Measurements from ENCODE around the gene MYH16.
"Not testable (repeated sequence)": the region's sequence is repeated elsewhere in the genome, so short reads cannot be mapped to it uniquely, and the experiment has no call there.

Gene MYH16

DNA sequence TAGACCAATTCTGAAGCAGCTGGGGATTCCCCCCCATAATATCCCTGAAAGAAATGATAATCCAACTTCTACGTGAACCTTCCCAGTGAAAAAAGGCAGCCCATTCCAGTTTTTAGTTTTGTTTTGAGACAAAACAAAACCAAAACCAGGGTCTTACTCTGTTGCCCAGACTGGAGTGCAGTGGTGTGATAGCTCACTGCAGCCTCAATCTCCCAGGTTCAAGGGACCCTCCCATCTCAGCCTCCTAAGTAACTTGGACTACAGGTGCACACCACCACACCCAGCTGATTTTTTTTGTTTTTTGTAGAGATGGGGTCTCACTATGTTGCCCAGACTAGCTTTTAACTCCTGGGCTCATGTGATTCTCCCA lies 40.5 kb downstream of the MYH16 start:
- peaks cover 4% of the 10 kb centered on the region; the same call in 1 of the 2 replicates for H3K4me1 ChIP-seq (ENCODE audit: low read length)
- H3F3A ChIP-seq (ENCODE audit: insufficient read depth, low read length), result no peaks in the 10 kb centered on the region
- peak overlapping the region; percentile 55; the same call in 1 of the 2 replicates for H3K9ac ChIP-seq (ENCODE audit: low read length)
- DNase-seq, result peak; percentile 42
- H3K4me3 ChIP-seq (ENCODE audit: low read length), result peak overlapping the region; percentile 59
- H2AFZ ChIP-seq (ENCODE audit: low read length), result peak overlapping the region; percentile 81
- H4K20me1 ChIP-seq (ENCODE audit: insufficient read depth, low read length), result no peaks in the 10 kb centered on the region
- H3K9me3 ChIP-seq (replicated peaks; ENCODE audit: insufficient read depth, low read length), result no peaks in the 10 kb centered on the region
- no peaks in the 10 kb centered on the region for H3K36me3 ChIP-seq (replicated peaks; ENCODE audit: insufficient read depth, low read length)
- no peaks in the 10 kb centered on the region for H3K79me2 ChIP-seq (ENCODE audit: low read length)
- peak overlapping the region; percentile 64 for H3K4me2 ChIP-seq (ENCODE audit: low read depth, low read length)
- no peak overlapping the region for H3K27ac ChIP-seq (ENCODE audit: low read length)
- H3K27me3 ChIP-seq (replicated peaks; ENCODE audit: insufficient read depth, low read length), result no peaks in the 10 kb centered on the region
- H3K9me2 ChIP-seq (replicated peaks; ENCODE audit: insufficient read depth, low read length), result no peaks in the 10 kb centered on the region
- TF ChIP-seq EZH2 (optimal IDR thresholded peaks at IDR 0.05; ENCODE audit: low read depth, low read length) (no peak), EZH2phosphoT487 (IDR thresholded peaks at IDR 0.05; ENCODE audit: low read length) (no peak), CTCF (IDR thresholded peaks at IDR 0.05; ENCODE audit: low read length) (no peak)

- Histone ChIP-seq H3K9me3 (replicated peaks; ENCODE audit: insufficient read depth, low read length) (no peaks in the 10 kb centered on the region), H3K4me1 (ENCODE audit: low read length) (peaks cover 4% of the 10 kb centered on the region; the same call in 1 of the 2 replicates), H3K79me2 (ENCODE audit: low read length) (no peaks in the 10 kb centered on the region), H3K36me3 (replicated peaks; ENCODE audit: insufficient read depth, low read length) (no peaks in the 10 kb centered on the region), H2AFZ (ENCODE audit: low read length) (no peak overlapping the region), H3K27ac (ENCODE audit: low read length) (no peak overlapping the region), H3K4me3 (ENCODE audit: low read length) (no peak overlapping the region), H4K20me1 (ENCODE audit: insufficient read depth, low read length) (no peaks in the 10 kb centered on the region), H3K4me2 (ENCODE audit: low read depth, low read length) (no peak overlapping the region), H3K9me2 (replicated peaks; ENCODE audit: insufficient read depth, low read length) (no peaks in the 10 kb centered on the region), H3K9ac (ENCODE audit: low read length) (no peak overlapping the region), H3K27me3 (replicated peaks; ENCODE audit: insufficient read depth, low read length) (no peaks in the 10 kb centered on the region), H3F3A (ENCODE audit: insufficient read depth, low read length) (no peaks in the 10 kb centered on the region)
- DNase-seq, result no peak
- TF ChIP-seq EZH2 (optimal IDR thresholded peaks at IDR 0.05; ENCODE audit: low read depth, low read length) (no peak), EZH2phosphoT487 (IDR thresholded peaks at IDR 0.05; ENCODE audit: low read length) (no peak), CTCF (IDR thresholded peaks at IDR 0.05; ENCODE audit: low read length) (no peak)
Observed at GRCh38 chr7:99314504-99314903, 41.9 kb downstream of the MYH16 start.

DNA sequence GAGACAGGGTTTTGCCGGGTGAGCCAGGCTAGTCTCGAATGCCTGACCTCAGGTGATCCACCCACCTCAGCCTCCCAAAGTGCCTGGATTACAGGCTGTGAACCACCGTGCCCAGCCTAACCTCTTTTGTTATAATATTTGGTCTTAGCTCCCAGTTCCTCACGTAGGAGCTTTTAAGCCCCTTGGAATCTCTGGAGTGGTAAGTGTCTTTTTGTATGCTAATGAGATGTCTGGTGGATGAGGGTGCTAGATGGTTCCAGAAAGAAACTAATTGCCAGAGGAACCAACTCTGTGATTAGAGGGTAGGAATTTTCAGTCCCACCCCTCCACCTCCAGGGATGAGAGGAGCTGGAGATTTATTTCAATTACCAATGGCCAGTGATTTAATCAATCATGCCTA lies 47.7 kb downstream of the MYH16 start:
- Histone ChIP-seq H3K27ac (ENCODE audit: low read length) (no peak overlapping the region), H3K9ac (ENCODE audit: low read length) (no peak overlapping the region), H3K4me3 (ENCODE audit: low read length) (no peak overlapping the region), H3K27me3 (replicated peaks; ENCODE audit: insufficient read depth, low read length) (no peaks in the 10 kb centered on the region), H3K79me2 (ENCODE audit: low read length) (peaks cover 9% of the 10 kb centered on the region), H4K20me1 (ENCODE audit: insufficient read depth, low read length) (no peaks in the 10 kb centered on the region), H2AFZ (ENCODE audit: low read length) (no peak overlapping the region), H3K9me3 (replicated peaks; ENCODE audit: insufficient read depth, low read length) (no peaks in the 10 kb centered on the region), H3K4me2 (ENCODE audit: low read depth, low read length) (no peak overlapping the region), H3K9me2 (replicated peaks; ENCODE audit: insufficient read depth, low read length) (no peaks in the 10 kb centered on the region), H3K4me1 (ENCODE audit: low read length) (no peaks in the 10 kb centered on the region), H3F3A (ENCODE audit: insufficient read depth, low read length) (no peaks in the 10 kb centered on the region), H3K36me3 (replicated peaks; ENCODE audit: insufficient read depth, low read length) (no peaks in the 10 kb centered on the region)
- no peak for DNase-seq
- TF ChIP-seq EZH2 (optimal IDR thresholded peaks at IDR 0.05; ENCODE audit: low read depth, low read length) (no peak), EZH2phosphoT487 (IDR thresholded peaks at IDR 0.05; ENCODE audit: low read length) (no peak), CTCF (IDR thresholded peaks at IDR 0.05; ENCODE audit: low read length) (no peak)

GRCh38 chr7:99322659-99323058 lies 50.0 kb downstream of the MYH16 start:
- H3K9me3 ChIP-seq (replicated peaks; ENCODE audit: insufficient read depth, low read length); H3K9ac ChIP-seq (ENCODE audit: low read length); H4K20me1 ChIP-seq (ENCODE audit: insufficient read depth, low read length); H3K27ac ChIP-seq (ENCODE audit: low read length); H3K4me1 ChIP-seq (ENCODE audit: low read length); H3K27me3 ChIP-seq (replicated peaks; ENCODE audit: insufficient read depth, low read length); H3F3A ChIP-seq (ENCODE audit: insufficient read depth, low read length); DNase-seq; H3K4me2 ChIP-seq (ENCODE audit: low read depth, low read length); H2AFZ ChIP-seq (ENCODE audit: low read length); H3K4me3 ChIP-seq (ENCODE audit: low read length); H3K9me2 ChIP-seq (replicated peaks; ENCODE audit: insufficient read depth, low read length); H3K36me3 ChIP-seq (replicated peaks; ENCODE audit: insufficient read depth, low read length): not testable (repeated sequence)
- peaks cover 30% of the 10 kb centered on the region for H3K79me2 ChIP-seq (ENCODE audit: low read length)
